Gastroesophageal sphincter (tissue), 4 donors: ENCODE measurements around the gene TARS3. TPM values are rescaled to one million over a fixed set of nuclear protein-coding genes. Genes with fewer than 3 reads are reported as not detected.
"Not testable (repeated sequence)": the region's sequence is repeated elsewhere in the genome, so short reads cannot be mapped to it uniquely, and the experiment has no call there.

Source experiments
- ATAC-seq: fragments of 150-250 bp; one replicate; pipeline ENCODE4 v1.9.1; 2016; ENCODE audit warnings: mild to moderate bottlenecking, moderate library complexity
- H3K27ac ChIP-seq, 4 donors: fragments of 200-600 bp; sonication (generic) in 3 of 4; 1 replicate in 3 of 4; 2 replicates in 1 of 4; pipeline ENCODE4 v1.5.1; 2016 to 2019
- H3K27me3 ChIP-seq: fragments of 200-600 bp; sonication (generic); one replicate; pipeline ENCODE4 v1.5.1; 2019
- H3K36me3 ChIP-seq, 2 donors: fragments of 200-600 bp; sonication (generic); one replicate each; pipeline ENCODE4 v1.5.1; 2019; ENCODE audit warnings: control low read depth in 1 of 2
- H3K4me1 ChIP-seq, 3 donors: fragments of 200-600 bp; sonication (generic); 1 replicate in 2 of 3; 2 replicates in 1 of 3; pipeline ENCODE4 v1.5.1; 2016 to 2019; ENCODE audit warnings: control low read depth in 2 of 3
- H3K4me3 ChIP-seq, 2 donors: fragments of 200-600 bp; sonication (generic); one replicate each; pipeline ENCODE4 v1.5.1; 2019; ENCODE audit warnings: mild to moderate bottlenecking in 1 of 2, moderate library complexity in 1 of 2
- H3K9me3 ChIP-seq, 3 donors: fragments of 200-600 bp; sonication (generic); one replicate each; pipeline ENCODE4 v1.5.1; 2017 to 2019; ENCODE audit warnings: control low read depth in 2 of 3
- CTCF ChIP-seq, 4 experiments: fragments of 200-600 bp in 2 of 4; fragments of 450-650 bp in 2 of 4; sonication (generic) in 1 of 4; IDR thresholded peaks; one replicate each; pipeline ENCODE4 v1.5.1; 2017 to 2019; ENCODE audit warnings: antibody characterized with exemption in 4 of 4, mild to moderate bottlenecking in 2 of 4, moderate library complexity in 2 of 4
- EP300 ChIP-seq: sonication (generic); formaldehyde crosslinking; IDR thresholded peaks from one replicate; pipeline ENCODE4 v1.6.1; 2017; ENCODE audit warnings: antibody characterized with exemption, mild to moderate bottlenecking
- POLR2A ChIP-seq, 2 donors: fragments of 450-650 bp; IDR thresholded peaks; one replicate each; pipeline ENCODE4 v1.6.1; 2017; ENCODE audit warnings: antibody characterized with exemption in 2 of 2, mild to moderate bottlenecking in 2 of 2, moderate library complexity in 1 of 2
- POLR2AphosphoS5 ChIP-seq: sonication (generic); formaldehyde crosslinking; IDR thresholded peaks from one replicate; pipeline ENCODE4 v1.6.1; 2017; ENCODE audit warnings: antibody characterized with exemption
- WGBS, 2 donors: methylation state at CpG; one replicate each; pipeline ENCODE4 v1.1.5; 2018; ENCODE audit warnings: low coverage in 1 of 2; 5-methylcytosine and 5-hydroxymethylcytosine counted together
- total RNA-seq, 4 donors: library from RNA; depleted of rRNA; stranded (reverse); fragments of >200 nt; gene quantifications; one replicate each; pipeline ENCODE4 v1.1.0, GENCODE V29; 2016

The TARS3 gene
- total RNA-seq, 4 donors from 2014 or later: 19.2 to 49.0 (median 26.7) TPM

GRCh38 chr15:101635944-101636727 is 88.1 kb downstream of the TARS3 start:
- no peaks in the 10 kb centered on the region for H3K27me3 ChIP-seq
- no peak overlapping the region for H3K4me3 ChIP-seq
- ATAC-seq: no peak
- H3K4me1 ChIP-seq: peaks cover 0 to 16% (median 0%) of the 10 kb centered on the region in 3 donors
- peaks cover 2 to 42% of the 10 kb centered on the region in 2 donors for H3K36me3 ChIP-seq
- no peak for TF ChIP-seq CTCF (IDR thresholded peaks at IDR 0.05)
- 31 to 55% methylated on average over 6 to 7 of the region's 7 CpGs for WGBS, 2 donors
- no peak overlapping the region for H3K27ac ChIP-seq
- no peaks in the 10 kb centered on the region for H3K9me3 ChIP-seq

- TF ChIP-seq CTCF (IDR thresholded peaks at IDR 0.05) (no peak), POLR2AphosphoS5 (no peak), POLR2A (IDR thresholded peaks at IDR 0.05) (no peak), EP300 (no peak)
- 75 to 92% methylated on average over 2 of the region's 3 CpGs for WGBS, 2 donors
- ATAC-seq: no peak
Measured at GRCh38 chr15:101633356-101633755, 90.9 kb downstream of the TARS3 start.

GRCh38 chr15:101626729-101627128 is 97.5 kb downstream of the TARS3 start:
- H3K36me3 ChIP-seq, H3K9me3 ChIP-seq, H3K27me3 ChIP-seq, H3K4me3 ChIP-seq, H3K27ac ChIP-seq, ATAC-seq, H3K4me1 ChIP-seq: not testable (repeated sequence)
- no CpG with 5 or more reads among the region's 15 CpGs for WGBS, 2 donors

More at GRCh38 chr15:101633356-101633755, 90.9 kb downstream of the TARS3 start:
- Histone ChIP-seq H3K4me1 (peaks cover 0 to 9% (median 0%) of the 10 kb centered on the region in 3 donors), H3K36me3 (peaks cover 0 to 18% of the 10 kb centered on the region in 2 donors), H3K4me3 (no peak overlapping the region), H3K27ac (no peak overlapping the region), H3K9me3 (no peaks in the 10 kb centered on the region), H3K27me3 (no peaks in the 10 kb centered on the region)

GRCh38 chr15:101625980-101626379 is 98.3 kb downstream of the TARS3 start:
- TF ChIP-seq EP300 (no peak), POLR2A (IDR thresholded peaks at IDR 0.05) (no peak), CTCF (IDR thresholded peaks at IDR 0.05) (no peak), POLR2AphosphoS5 (no peak)
- Histone ChIP-seq H3K9me3 (peaks cover 0 to 7% (median 0%) of the 10 kb centered on the region in 3 donors), H3K36me3 (peaks cover 0 to 9% of the 10 kb centered on the region in 2 donors), H3K27me3 (no peaks in the 10 kb centered on the region), H3K27ac (no peak overlapping the region), H3K4me1 (peaks cover 0 to 3% (median 0%) of the 10 kb centered on the region in 3 donors), H3K4me3 (no peak overlapping the region)
- ATAC-seq: no peak
- WGBS, 2 donors: 44 to 50% methylated on average over 1 of the region's 1 CpG

GRCh38 chr15:101625184-101625583 is 99.1 kb downstream of the TARS3 start:
- Histone ChIP-seq H3K27ac (no peak overlapping the region), H3K4me3 (no peak overlapping the region), H3K27me3 (no peaks in the 10 kb centered on the region), H3K4me1 (peaks cover 0 to 11% (median 0%) of the 10 kb centered on the region in 3 donors), H3K36me3 (peaks cover 0 to 9% of the 10 kb centered on the region in 2 donors), H3K9me3 (peaks cover 0 to 7% (median 0%) of the 10 kb centered on the region in 3 donors)
- TF ChIP-seq EP300 (no peak), CTCF (IDR thresholded peaks at IDR 0.05) (no peak), POLR2A (IDR thresholded peaks at IDR 0.05) (no peak), POLR2AphosphoS5 (no peak)
- ATAC-seq: no peak
- 100% methylated on average over 1 of the region's 1 CpG for WGBS, 2 donors
